ENCODE measurements around the gene GLI1.
A peak's percentile ranks its signal among the peaks of the same experiment; 100 is the strongest.
"Not testable (repeated sequence)": the region's sequence is repeated elsewhere in the genome, so short reads cannot be mapped to it uniquely, and the experiment has no call there.

The GLI1 gene

GRCh38 chr12:57459750-57460467 lies at the start of gene GLI1:
Gene GLI1 (plus strand): TSS chr12:57459785. CDS start chr12:57463692, 3,907 bp downstream.
- no peak for DNase-seq

DNA sequence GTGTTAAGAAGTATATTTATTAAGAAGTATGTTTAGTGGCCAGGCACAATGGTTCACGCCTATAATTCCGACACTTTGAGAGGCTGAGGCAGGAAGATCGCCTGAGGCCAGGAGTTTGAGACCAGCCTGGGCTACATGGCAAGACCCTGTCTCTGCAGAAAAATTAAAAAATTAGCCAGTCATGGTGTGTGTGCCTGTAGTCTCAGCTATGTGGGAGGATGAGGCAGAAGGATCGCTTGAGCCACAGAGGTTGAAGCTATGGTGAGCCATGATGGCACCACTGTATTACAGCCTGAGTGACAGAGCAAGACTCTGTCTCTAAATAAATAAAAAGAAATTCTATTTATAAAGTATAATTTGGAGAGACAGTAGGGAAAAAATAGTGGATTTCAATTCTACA lies 49.1 kb upstream of the GLI1 start:
- DNase-seq = no peak

- not testable (repeated sequence) for DNase-seq
These were observed 45.4 kb upstream of the GLI1 start for GRCh38 chr12:57414160-57414559.

- no peak for DNase-seq
These were observed 44.5 kb upstream of the GLI1 start for GRCh38 chr12:57415088-57415487.

DNA sequence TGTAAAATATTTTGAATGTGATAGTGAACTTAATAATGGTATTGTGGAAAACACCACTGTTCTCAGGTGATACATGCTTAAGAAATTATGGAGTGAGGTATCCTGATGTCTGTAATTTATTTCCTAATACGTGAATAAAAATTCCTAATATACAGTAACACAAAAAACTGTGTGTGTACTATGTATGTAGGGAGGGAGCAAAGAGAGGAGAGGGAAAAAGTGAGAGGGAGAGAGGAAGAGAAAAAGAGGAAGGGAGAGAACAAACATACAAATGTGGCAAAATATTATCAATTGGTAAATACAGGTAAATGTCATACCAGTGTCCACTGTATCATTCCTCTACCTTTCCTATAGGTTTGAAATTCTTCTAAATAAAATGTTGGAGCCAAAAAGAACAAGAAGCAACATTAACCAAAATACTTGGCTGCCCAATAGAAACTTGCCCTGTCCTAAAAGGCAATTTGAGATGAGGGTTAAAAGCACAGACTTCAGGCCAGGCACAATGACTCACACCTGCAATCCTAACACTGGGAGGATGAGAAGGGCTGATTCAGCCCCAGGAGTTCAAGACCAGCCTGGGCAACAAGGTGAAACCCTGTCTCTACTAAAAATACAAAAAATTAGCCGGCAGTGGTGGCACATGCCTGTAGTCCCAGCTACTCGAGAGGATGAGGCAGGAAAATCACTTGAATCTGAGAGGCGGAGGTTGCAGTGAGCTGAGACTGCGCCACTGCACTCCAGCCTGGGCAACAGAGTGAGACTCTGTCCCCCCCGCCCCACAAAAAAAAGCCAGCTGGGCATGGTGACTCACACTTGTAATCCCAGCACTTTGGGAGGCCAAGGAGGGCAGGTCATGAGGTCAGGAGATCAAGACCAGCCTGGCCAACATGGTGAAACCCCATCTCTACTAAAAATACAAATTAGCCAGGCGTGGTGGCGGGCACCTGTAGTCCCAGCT lies 43.3 kb upstream of the GLI1 start:
- DNase-seq = no peak

GRCh38 chr12:57418255-57418654 lies 41.3 kb upstream of the GLI1 start:
- no peak for DNase-seq

GRCh38 chr12:57419495-57419894 lies 40.1 kb upstream of the GLI1 start:
- DNase-seq = no peak

DNA sequence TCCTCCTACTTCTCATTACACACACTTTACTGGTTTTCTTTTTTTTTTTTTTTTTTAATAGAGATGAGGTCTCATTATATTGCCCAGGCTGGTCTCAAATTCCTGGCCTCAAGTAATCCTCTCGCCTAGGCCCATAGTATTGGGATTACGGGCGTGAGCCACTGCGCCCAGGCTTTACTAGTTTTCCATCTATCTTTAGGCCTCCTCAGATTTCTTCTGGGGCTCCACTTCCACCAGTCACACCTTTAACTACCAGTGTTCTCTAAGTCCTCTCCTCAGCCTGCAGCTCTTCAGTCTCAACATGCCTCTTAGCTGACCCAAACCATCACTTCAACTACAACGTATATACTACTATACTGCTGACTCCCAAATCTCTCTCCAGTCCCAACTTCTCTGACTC lies 39.1 kb upstream of the GLI1 start:
- no peak for DNase-seq

- not testable (repeated sequence) for DNase-seq
These were observed 32.6 kb upstream of the GLI1 start for GRCh38 chr12:57426948-57427347.

DNA sequence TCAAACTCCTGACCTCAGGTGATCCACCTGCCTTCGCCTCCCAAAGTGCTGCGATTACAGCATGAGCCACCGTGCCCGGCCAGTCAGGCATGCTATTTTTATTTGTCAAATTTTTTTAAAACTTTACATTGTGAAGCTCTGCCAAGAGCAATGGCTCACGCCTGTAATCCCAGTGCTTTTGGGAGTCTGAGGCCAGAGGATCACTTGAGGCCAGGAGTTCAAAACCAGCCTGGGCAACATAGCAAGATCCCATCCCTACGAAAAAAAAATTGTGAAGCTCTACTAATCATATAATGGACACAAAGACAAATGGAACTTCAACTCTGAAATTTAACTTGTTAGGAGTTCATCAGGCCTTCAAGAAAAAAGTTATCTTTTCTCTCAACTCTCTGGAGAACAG lies 30.6 kb upstream of the GLI1 start:
- DNase-seq = no peak

GRCh38 chr12:57429473-57430111 lies 30.0 kb upstream of the GLI1 start:
- DNase-seq = no peak

GRCh38 chr12:57430112-57430930 lies 29.3 kb upstream of the GLI1 start:
- DNase-seq = no peak

DNA sequence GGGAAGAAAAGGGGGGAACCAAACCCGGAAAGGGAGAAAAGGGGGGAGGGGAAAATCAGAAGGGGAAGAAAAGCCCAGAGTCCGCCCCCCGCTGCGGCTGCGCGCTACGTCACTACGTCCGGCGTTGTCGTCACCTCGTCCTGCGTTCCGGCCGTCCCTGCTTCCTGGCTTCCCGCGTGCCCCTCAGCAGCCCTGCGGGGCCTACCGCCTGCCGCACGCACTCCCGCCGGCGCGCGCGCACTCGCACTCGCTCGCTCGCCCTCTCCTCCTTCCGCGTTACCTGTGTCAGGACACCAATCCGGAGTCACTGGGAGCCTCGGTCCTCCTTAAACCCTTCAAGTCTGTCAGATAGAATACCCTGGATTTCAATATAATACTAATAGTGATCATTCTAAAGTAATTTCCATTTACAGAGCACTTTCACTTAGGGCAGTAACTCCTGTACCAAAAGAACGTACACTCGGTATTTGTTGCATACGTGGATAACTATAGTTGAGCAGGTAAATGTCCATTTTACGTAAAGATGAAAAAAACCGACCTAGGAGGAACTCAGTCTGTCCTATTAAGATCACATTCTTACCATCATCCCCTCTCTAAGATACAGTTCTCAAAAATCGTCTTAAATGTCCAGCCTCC lies 28.5 kb upstream of the GLI1 start, which contains the start of gene R3HDM2:
TSS of gene R3HDM2 (minus strand) at position 113 of the 636 bp plus-strand sequence. CDS start 120,615 bp downstream, outside the sequence.
- peak; percentile 96 for DNase-seq

DNA sequence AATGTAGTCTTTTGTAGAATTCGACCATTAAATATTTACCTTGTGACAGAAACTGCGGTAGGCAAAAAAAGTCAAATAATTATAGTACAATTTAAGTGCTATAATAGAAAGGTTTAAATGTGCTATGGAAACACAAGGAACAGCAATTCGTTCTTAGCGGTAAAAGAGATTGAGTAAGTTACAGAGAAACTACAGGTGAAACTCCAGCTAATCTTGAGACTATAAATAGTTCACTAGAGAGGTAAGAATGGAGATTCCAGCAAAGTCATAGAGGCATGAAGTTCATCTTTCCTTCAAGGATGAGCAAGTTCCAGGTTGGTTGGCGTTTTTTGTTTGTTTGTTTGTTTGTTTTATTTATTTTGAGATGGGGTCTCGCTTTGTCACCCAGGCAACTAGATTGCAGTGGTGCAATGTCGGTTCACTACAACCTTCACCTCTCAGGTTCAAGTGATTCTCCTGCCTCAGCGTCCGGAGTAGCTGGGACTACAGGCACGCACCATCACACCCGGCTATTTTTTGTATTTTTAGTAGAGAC lies 27.9 kb upstream of the GLI1 start:
- DNase-seq = no peak

- DNase-seq = no peak
These were observed 26.2 kb upstream of the GLI1 start for GRCh38 chr12:57433370-57433769.

DNA sequence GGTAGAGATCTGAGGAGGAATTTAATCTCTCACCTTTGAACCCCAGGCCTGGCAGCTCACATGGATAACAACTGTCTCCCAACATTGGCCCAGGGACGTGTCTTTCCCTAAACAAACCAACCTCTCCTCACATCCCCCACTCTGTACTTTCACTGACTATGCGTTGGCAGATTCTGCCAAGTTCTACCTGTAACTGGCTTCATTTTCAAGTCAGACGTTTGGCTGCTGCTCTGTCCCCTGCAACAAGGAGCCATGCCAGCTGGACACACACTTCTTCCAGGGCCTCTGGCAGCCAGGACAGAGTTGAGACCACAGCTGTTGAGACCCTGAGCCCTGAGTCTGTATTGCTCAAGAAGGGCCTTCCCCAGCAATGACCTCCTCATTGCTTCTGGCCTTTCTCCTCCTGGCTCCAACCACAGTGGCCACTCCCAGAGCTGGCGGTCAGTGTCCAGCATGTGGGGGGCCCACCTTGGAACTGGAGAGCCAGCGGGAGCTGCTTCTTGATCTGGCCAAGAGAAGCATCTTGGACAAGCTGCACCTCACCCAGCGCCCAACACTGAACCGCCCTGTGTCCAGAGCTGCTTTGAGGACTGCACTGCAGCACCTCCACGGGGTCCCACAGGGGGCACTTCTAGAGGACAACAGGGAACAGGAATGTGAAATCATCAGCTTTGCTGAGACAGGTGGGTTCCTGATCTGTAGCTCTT lies 24.9 kb upstream of the GLI1 start, which contains the start of gene INHBC:
TSS of gene INHBC (plus strand) at position 268 of the 707 bp plus-strand sequence. CDS start at position 371, 103 bp downstream.
- DNase-seq = no peak

DNA sequence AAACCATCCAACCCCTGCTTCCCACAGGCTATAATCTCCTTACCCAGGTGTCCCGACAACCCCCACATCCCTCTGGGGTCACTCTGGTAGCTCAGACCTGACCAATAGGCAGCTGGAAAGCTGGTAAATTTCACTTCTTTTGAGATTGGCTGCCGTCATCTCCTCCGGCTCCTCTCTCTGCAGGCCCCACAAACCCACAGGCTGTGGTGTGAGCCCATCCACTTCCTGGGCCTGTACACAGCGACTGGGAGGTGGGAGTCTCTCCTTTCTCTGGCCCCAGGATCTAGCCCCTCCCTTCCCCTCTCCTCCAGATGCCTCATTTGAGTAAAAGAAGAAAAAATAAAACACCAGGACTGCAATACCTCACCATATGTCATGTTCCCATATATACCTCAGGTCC lies 24.3 kb upstream of the GLI1 start:
- DNase-seq = no peak

GRCh38 chr12:57438400-57438799 lies 21.2 kb upstream of the GLI1 start:
- no peak for DNase-seq

GRCh38 chr12:57439762-57440266 lies 19.8 kb upstream of the GLI1 start:
- DNase-seq = no peak

DNA sequence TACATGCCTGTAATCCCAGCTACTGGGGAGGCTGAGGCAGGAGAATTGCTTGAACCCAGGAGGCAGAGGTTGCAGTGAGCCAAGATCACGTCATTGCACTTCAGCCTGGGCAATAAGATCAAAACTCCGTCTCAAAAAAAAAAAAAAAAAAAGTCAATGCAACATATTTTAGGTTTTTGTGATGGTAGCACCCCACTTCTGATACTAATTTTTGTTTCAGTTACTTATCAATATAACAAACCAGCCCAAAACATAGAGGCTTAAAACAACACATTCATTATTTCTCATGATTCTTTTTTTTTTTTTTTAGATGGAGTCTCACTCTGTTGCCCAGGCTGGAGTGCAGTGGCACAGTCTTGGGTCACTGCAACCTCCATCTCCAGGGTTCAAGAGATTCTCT lies 18.2 kb upstream of the GLI1 start:
- not testable (repeated sequence) for DNase-seq

Measured in CD4-positive, alpha-beta T cell treated with Interferon gamma for 1 hour (primary cell).